ENCODE results near the gene INSIG1. TPM values are rescaled to one million over a fixed set of nuclear protein-coding genes. Genes with fewer than 3 reads are reported as not detected.

INSIG1 gene
- total and polyA plus RNA-seq, 2 experiments from 2014 or later: 70.3 to 131 TPM

GRCh38 chr7:155358948-155359712, 61.5 kb downstream of the INSIG1 start:
- Mint-ChIP-seq H3K27ac (no peak overlapping the region), H3K4me3 (no peak overlapping the region), H3K4me1 (peaks cover 15% of the 10 kb centered on the region), H3K27me3 (ENCODE audit: insufficient read depth, low read depth, poor library complexity) (peaks cover 33% of the 10 kb centered on the region), H3K9me3 (peaks cover 8% of the 10 kb centered on the region), H3K36me3 (ENCODE audit: low read depth) (no peaks in the 10 kb centered on the region; the same call in 2 of the 3 replicates)
- H3K27ac ChIP-seq (ENCODE audit: low read depth): no peak overlapping the region
- no peaks in the 10 kb centered on the region for H3K4me1 ChIP-seq (ENCODE audit: insufficient read depth)
- no peaks in the 10 kb centered on the region for H3K27me3 ChIP-seq (ENCODE audit: insufficient read depth)
- no peaks in the 10 kb centered on the region for H3K36me3 ChIP-seq (ENCODE audit: insufficient read depth)
- no peaks in the 10 kb centered on the region for H3K9me2 ChIP-seq (ENCODE audit: insufficient read depth)
- no peaks in the 10 kb centered on the region for H3F3A ChIP-seq (replicated peaks; ENCODE audit: low read depth)
- H3K79me2 ChIP-seq (replicated peaks; ENCODE audit: insufficient read depth): no peaks in the 10 kb centered on the region
- H4K20me1 ChIP-seq (replicated peaks; ENCODE audit: insufficient read depth): no peaks in the 10 kb centered on the region
- no peak overlapping the region for H3K4me3 ChIP-seq
- no peak for TF ChIP-seq NANOG (IDR thresholded peaks at IDR 0.05; ENCODE audit: borderline replicate concordance)
- no peak for TF ChIP-seq ZNF114 (CRISPR knock-in tag; IDR thresholded peaks at IDR 0.05)
- TF ChIP-seq POLR2AphosphoS5 (IDR thresholded peaks at IDR 0.05; ENCODE audit: low read depth): no peak
- no peak for TF ChIP-seq ZNF331 (CRISPR knock-in tag; IDR thresholded peaks at IDR 0.05; ENCODE audit: low read depth)
- TF ChIP-seq EZH2 (IDR thresholded peaks at IDR 0.05; ENCODE audit: low read depth, unreplicated experiment): no peak
- TF ChIP-seq CTCF (conservative IDR thresholded peaks at IDR 0.05; ENCODE audit: low read depth in 2 of 2): no peak
- no peak for TF ChIP-seq ETS1 (IDR thresholded peaks at IDR 0.05)
- no peak for TF ChIP-seq REST (IDR thresholded peaks at IDR 0.05; ENCODE audit: unreplicated experiment)
- peak; percentile 26; the same call in 1 of the 3 replicates for ATAC-seq
- H3K4me2 ChIP-seq: no peak overlapping the region
- H2AFZ ChIP-seq: no peak overlapping the region
- DNase-seq (ENCODE audit: low spot score): no peak

Other genes starting within 250 kb of the INSIG1 start
- not detected in 2 replicates for gene HTR5A, start 227.6 kb upstream of the INSIG1 start, total RNA-seq (2014; rRNA removed; shearing (Covaris generic))
- not detected in 2 replicates for gene HTR5A, start 227.6 kb upstream of the INSIG1 start, polyA plus RNA-seq (2016; fragmentation: Nextera tagmentation; extraction: Ambion mirVana)
- not detected in 2 replicates for gene EN2, start 160.3 kb downstream of the INSIG1 start, total RNA-seq (2014; rRNA removed; shearing (Covaris generic))
- not detected in 2 replicates for gene EN2, start 160.3 kb downstream of the INSIG1 start, polyA plus RNA-seq (2016; fragmentation: Nextera tagmentation; extraction: Ambion mirVana)
- gene CNPY1, start 248.7 kb downstream of the INSIG1 start, total RNA-seq (2014; rRNA removed; shearing (Covaris generic)): 0.31 TPM in 1 of 2 replicates, not detected in the other
- not detected in 2 replicates for gene CNPY1, start 248.7 kb downstream of the INSIG1 start, polyA plus RNA-seq (2016; fragmentation: Nextera tagmentation; extraction: Ambion mirVana)

Measured in GM23338 (cell line).